HG02840 (cell line): Measurements from ENCODE around the gene LST1.

Source experiments
- ATAC-seq: cut with Tn5 transposase; IDR thresholded peaks from one replicate; pipeline ENCODE4 v1.9.1; 2021; ENCODE audit warnings: mild to moderate bottlenecking, moderate library complexity, moderate number of reproducible peaks; ENCODE audit not compliant: unreplicated experiment, low FRiP score

Gene LST1

GRCh38 chr6:31634969-31635575 is 49.0 kb downstream of the LST1 start:
- no peak for ATAC-seq

GRCh38 chr6:31636698-31637596 is 50.9 kb downstream of the LST1 start:
- no peak for ATAC-seq
